Activated gamma-delta T cell (primary cell): ENCODE results near the gene TMC4.
"Not testable (repeated sequence)": the region's sequence is repeated elsewhere in the genome, so short reads cannot be mapped to it uniquely, and the experiment has no call there.

Source experiments
- DNase-seq: peaks from one replicate; lab custom pipeline; 2025; lab: John Stamatoyannopoulos, UW

Gene TMC4

DNA sequence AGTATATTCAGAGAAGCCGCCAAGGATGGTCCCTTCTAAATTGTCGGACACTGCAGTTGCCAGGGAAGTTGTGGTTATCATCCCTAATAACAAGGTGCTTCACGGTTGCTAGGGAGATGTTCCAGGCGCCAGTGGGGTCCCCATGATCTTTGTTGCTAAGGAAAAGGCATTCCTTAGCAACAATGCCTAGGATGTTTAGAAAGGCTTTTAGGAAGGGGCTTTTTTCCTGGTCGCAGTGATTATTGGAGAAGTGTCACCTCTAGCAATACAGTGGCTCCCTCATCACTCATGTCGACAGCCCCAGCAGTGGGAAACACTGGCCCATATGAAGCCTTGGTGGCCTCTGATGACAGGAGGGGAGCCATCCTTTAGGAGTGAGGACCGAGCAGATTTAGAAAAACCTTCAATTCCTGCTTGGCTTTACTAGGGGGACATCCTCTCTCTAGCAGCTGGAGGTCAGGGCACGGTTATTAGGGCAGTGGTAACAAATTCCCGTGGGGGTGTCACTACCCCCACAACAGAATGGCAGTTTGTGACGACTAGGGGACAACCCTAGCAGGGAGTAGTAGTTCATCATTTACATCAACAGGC lies 6.4 kb upstream of the TMC4 start:
- no peak for DNase-seq

DNA sequence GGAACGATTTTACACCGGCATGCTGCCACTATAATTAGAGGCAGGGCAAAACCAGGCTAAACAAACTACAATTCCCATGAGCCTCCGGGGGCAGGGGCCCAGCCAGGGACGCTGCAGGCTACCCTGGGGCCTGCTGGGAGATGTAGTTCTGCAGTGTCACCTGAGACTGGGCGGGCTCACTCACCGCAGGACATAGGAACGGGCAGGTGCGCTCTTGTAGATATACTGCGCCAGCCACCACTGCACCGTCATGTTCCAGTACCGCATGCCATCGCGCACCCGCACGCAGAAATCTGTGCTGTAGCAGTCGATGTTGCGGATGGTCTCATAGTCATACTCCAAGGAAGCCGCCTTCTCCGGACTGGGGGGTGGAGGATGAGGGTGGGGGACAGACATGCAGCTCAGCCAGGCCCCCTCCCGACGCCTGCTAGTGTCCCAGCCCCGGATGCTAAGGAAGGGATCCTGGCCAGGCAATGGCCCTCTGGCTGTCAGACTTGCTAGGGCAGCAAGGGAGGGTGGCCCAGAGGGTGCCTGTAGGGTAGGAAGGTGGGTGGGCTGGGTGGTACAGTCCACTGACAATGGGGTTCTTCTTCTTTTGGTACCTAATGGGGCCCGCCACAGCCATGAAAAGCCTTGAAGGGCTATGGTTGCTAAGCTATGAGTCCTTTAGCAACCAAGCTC lies 5.8 kb upstream of the TMC4 start:
- peak; percentile 18 for DNase-seq

DNA sequence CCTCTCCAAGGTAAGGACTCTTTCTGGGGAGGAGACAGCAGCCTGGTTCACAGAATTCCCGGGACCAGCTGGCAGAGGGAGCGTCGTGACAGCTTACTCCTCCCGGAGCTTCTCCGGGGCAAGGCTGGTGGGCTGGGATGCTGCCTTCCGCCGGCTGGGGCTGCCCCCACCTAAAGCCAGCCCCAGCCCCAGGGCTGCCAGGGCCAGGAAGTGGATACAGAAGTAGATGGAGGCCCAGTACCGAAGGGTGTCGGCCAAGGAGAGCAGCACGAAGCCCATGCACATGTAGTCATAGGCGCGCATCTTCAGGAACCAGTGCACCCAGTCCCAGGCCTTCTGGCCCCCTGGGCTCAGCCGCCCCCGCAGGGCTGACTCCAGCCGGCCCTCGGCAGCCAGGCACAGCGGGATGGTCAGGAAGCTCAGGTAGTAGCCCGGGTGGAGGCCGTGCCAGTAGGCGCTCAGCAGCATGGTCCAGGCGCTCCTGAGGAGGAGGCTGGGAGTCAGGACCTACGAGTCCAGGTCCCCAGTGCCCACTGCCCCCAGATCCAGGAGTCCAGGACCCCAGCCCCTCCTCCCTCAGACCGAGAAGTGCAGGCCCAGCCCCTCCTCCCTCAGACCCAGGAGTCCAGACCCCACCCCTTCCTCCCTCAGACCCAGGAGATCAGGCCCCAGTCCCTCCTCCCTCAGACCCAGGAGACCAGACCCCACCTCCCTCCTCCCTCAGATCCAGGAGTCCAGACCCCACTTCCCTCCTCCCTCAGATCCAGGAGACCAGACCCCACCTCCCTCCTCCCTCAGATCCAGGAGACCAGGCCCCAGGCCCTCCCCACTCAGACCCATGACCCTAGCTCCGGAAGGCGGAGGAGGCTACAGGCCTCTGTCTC lies 1.2 kb upstream of the TMC4 start:
- DNase-seq, result no peak

DNA sequence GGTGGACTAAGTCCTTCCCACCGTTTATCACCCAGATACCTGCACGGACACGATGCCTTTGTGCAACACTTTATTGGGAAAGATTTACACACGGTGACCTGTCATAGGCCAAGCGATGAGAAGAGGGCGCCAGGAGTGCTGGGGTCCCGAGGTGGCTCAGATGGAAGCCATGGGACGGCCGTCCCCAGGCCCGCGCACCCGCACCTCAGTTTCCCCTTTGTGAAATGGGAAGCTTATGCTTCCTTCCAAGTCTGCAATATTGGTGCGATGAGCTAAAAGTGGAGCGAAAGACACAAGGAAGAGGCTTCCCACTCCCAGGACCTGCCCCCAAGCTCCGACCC lies 369 bp upstream of the TMC4 start:
- no peak for DNase-seq

- DNase-seq, result not testable (repeated sequence)
Observed at GRCh38 chr19:54171736-54172431, 1.1 kb downstream of the TMC4 start.

GRCh38 chr19:54169149-54169740 lies 3.7 kb downstream of the TMC4 start:
- no peak for DNase-seq

DNA sequence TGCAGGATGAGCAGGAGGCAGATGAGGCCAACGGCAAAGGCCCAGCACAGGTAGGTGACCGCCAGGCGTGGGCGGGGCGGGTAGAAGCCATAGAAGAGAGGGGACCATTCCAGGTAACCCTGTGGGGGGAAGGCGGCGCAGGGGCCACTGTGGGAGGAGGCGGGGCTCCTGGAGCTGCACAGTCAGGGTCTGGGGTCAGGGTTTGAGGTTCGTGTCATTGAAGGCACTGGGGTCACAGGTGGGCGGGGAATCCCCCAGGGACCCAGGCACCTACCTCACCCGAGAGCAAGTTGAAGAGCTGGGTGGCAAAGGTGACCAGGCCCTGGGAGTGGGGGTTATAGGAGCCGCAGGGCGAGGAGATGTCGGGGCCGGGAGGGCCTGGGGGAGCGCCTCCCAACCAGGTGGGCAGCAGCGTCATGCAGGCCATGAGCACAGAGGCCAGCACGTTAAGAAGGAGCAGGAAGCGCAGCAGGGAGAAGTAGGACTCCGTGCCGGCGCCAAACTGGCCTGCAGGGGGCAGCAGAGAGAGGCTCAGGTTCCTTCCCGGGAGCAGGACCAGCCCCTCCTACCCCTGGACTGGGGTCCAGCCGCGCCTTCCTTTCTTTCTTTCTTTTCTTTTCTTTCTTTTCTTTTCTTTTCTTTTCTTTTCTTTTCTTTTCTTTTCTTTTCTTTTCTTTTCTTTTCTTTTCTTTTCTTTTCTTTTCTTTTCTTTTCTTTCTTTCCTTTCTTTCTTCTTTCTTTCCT lies 4.6 kb downstream of the TMC4 start:
- peak; percentile 66 for DNase-seq

DNA sequence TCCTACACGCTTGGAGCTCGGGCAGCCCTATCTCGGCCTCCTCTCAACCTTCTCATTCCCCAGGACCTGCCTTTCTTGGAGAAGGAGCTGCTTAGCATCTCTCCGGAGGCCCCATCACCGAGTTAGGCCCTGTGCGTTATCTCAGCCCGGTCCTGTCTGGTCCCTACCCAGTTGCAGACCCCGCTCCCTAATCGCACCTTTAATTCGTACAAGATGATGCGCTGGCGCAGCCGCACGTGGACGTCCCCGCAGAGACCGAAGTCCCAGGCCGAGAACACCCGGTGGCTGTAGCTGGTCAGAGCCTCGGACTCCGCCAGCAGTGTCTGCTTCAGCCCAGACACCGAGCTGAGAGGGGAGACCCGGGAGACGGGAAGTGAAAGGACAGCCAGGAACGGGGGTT lies 7.7 kb downstream of the TMC4 start:
- DNase-seq, result no peak

DNA sequence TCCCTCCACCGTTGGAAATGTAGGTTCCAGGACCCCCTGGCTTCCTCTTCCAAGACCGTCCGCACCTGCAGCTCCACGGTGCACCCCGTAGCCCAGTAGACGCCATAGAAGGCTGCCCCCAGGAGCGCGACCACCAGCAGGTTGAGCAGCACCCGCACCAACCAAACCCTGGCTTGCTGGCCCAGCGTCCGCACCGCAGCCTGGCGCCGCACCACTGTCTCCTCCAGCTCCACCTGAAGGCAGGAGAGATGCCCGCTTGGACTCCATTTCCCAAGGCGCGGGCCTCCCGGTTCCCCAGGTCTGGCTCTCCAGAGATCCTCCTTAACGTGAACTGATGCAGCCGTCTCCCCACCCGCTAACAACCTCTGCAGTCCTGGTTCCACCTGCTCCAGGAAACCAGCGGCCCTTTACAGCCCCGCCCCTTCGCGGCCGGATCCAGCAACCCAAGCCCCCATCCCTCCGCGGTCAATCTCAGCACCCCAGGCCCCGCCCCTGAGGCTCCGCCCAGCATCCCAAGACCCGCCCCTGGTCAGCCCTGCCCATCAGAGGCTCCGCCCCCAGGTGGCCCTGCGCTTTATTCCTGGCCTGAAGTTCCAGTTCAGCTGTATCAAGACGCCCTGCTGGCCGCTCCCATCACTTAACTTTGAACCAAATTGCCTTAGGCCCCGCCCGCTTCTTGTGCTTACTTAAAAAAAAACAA lies 8.4 kb downstream of the TMC4 start:
- peak; percentile 63 for DNase-seq

- DNase-seq, result no peak
Observed at GRCh38 chr19:54162884-54163283, 10.1 kb downstream of the TMC4 start.

DNA sequence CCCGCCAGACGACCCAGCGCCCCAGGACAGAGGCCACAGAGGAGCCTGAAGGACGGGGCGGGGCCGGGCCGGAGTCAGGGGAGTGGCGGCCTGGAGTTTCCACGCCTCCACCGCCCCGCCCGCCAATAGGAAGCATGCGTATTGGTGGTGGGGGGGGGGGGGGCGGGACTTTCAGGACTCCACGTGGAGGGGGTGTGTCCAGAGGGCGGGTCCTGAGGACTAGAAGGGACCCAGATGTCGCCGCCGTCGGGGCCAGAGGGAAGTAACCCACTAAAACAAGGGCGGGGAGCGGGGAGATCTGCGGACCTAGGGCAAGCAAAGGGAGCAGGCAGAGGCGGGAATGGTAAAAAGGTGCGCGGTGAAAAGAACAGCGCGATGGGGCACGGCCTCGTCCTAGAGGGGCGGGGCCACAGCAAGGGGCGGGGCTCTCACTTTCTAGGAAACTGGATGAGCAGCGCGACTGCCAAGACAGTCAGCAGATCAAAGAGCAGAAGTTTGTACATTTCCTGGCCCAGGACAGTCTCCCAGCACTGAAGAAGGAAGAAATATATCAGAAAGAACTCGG lies 10.6 kb downstream of the TMC4 start:
- peak; percentile 46 for DNase-seq

DNA sequence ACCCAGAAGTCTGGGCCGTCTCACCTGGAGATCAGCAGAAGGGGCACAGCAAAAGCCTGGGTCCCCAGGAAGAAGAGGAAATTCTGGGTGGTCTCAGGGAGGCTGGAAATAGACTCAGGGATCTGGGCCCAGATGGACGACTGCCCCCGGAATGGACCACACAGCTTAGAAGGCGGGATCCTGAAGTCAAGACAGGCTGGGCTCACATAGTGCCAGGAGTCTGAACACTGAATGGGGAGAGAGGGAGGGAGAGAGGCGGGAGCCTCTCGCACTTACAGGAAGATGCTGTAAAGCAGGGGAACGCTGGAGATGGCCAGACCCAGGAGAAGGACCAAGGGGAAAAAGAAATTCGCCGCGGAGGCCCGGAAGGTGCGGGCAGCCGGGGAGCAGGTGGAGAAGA lies 12.1 kb downstream of the TMC4 start:
- no peak for DNase-seq

GRCh38 chr19:54160182-54160811 lies 12.7 kb downstream of the TMC4 start:
- no peak for DNase-seq

DNA sequence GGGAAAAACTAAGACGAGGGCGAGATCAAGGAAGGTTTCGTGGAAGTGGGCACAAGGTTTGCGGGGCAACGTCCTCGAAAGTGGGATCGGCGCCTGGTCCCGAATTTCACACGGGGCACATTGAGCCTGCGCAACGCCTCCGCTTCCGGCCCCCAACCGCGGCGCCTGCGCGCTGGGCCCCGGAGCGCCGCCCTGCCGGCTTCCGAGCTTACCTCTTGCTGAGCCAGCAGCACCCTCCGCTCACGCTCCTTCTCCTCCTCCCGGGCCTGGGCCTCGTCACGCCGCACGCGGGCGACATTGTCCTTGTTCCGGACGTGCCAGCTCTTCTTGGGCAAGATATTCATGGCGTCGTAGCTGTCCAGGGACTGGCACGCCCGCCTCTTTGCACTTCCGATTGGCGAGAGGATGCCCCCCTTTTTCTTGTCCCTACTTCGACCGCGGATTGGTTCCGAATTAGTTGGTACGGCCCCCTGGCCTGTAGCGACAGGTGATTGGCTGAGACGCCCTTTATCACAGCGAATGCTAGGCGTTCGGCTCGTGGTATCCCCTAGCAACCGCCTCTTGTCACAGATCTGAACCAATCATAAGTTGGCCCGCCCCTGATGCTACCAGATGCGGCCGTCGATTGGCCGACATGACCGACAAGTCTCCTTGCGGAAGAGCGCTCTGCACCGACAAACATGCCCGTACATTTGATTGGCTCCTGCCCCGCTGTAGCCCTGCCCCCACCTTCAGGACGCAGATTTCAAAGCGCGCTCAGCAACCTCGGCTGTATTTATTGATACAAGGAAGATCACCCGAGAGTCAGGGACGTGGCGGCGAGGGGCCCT lies 13.4 kb downstream of the TMC4 start, which contains the start of gene LENG1:
Gene LENG1, minus strand, starts transcription at position 370 of the 830 bp plus-strand sequence. Its CDS starts 26 bp downstream, at position 344.
- DNase-seq, result peak; percentile 79

- no peak for DNase-seq
Observed at GRCh38 chr19:54158812-54159351, 14.1 kb downstream of the TMC4 start.

DNA sequence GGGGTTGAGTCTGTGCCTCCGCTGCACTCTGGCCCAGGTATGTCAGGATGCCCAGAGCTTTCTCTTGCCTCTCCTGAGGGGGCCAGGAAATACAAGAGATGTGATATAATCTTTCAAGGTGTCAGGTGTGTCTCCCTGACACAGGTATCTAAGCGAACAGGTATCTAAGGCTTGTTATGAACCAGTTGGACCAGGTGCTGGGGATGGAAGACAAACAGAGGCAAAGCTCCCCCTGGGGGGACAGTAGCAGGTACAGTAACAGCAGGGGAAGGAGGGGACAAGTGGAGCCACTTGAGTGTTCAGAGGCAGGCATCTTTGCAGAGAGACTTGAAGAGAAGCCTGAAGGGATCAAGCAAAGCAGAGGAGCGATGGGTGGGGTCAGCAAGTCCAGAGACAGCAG lies 16.0 kb downstream of the TMC4 start:
- DNase-seq, result no peak

DNA sequence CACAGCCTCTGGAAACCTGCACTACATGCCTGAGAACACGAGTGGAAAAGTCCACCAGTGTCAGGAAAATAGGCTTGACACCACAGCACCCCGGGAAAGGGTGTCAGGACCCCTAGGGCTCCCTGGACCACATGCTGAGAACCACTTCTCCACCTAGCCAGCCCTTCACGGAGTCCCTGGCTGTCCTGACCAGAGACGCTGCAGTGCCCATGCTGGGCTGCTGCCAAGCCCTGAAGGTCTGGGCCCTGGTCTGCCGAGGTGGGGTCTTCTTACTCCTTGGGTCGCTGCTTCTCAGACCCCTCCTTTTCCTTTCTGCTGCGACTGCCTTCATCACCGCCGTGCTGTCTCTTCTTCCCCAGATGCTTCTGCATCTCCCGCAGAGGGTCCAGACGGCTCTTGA lies 16.5 kb downstream of the TMC4 start:
- no peak for DNase-seq

- DNase-seq, result no peak
Observed at GRCh38 chr19:54155694-54156093, 17.3 kb downstream of the TMC4 start.
